Lung (tissue), 12 donors: ENCODE data around the gene TPD52L2. TPM values are rescaled to one million over a fixed set of nuclear protein-coding genes. Genes with fewer than 3 reads are reported as not detected.

Experiments
- ATAC-seq: fragments of 200-7000 bp; cut with Tn5 transposase; one replicate; pipeline ENCODE4 v1.9.1; 2020; ENCODE audit warnings: moderate number of reproducible peaks; ENCODE audit not compliant: insufficient read depth, low FRiP score
- DNase-seq, 3 donors: peaks; one replicate each; pipeline ENCODE4 v3.0.0-alpha.2; 2013 to 2017
- H3K27ac ChIP-seq, 2 donors: one replicate each; pipeline ENCODE4 v1.5.1; 2013; ENCODE audit warnings: mild to moderate bottlenecking in 2 of 2, moderate library complexity in 2 of 2, control low read depth in 1 of 2, inconsistent platforms in 1 of 2, low read depth in 1 of 2, low read length in 1 of 2
- H3K27me3 ChIP-seq, 3 donors: one replicate each; pipeline ENCODE4 v1.5.1; 2013; ENCODE audit warnings: low read length in 2 of 3; ENCODE audit not compliant: control insufficient read depth in 3 of 3, insufficient read depth in 3 of 3
- H3K36me3 ChIP-seq, 4 donors: one replicate each; pipeline ENCODE4 v1.5.1; 2013; ENCODE audit warnings: low read length in 4 of 4, mild to moderate bottlenecking in 1 of 4, moderate library complexity in 1 of 4; ENCODE audit not compliant: control insufficient read depth in 4 of 4, insufficient read depth in 4 of 4
- H3K4me1 ChIP-seq, 5 donors: one replicate each; pipeline ENCODE4 v1.5.1; 2013; ENCODE audit warnings: low read length in 5 of 5, mild to moderate bottlenecking in 2 of 5, moderate library complexity in 1 of 5; ENCODE audit not compliant: control insufficient read depth in 5 of 5, insufficient read depth in 5 of 5
- H3K4me3 ChIP-seq: one replicate; pipeline ENCODE4 v1.5.1; 2013; ENCODE audit warnings: mild to moderate bottlenecking, control low read depth, moderate library complexity
- H3K9ac ChIP-seq, 2 donors: one replicate each; pipeline ENCODE4 v1.5.1; 2013; ENCODE audit warnings: low read length in 2 of 2, control low read depth in 1 of 2; ENCODE audit not compliant: insufficient read depth in 1 of 2
- H3K9me3 ChIP-seq, 4 donors: one replicate each; pipeline ENCODE4 v1.5.1; 2013; ENCODE audit warnings: low read length in 3 of 4, mild to moderate bottlenecking in 1 of 4, moderate library complexity in 1 of 4; ENCODE audit not compliant: control insufficient read depth in 4 of 4, insufficient read depth in 3 of 4
- WGBS, 2 donors: extraction: QIAGEN DNeasy Blood & Tissue Kit; methylation state at CpG; one replicate each; pipeline ENCODE4 v1.1.7; 2013; 5-methylcytosine and 5-hydroxymethylcytosine counted together
- polyA plus RNA-seq, 2 donors: library from polyadenylated mRNA; stranded (reverse); fragments of 200-250 nt; gene quantifications; one replicate each; pipeline ENCODE4 v1.2.1, GENCODE V29; 2013
- total RNA-seq, 2 donors: library from RNA; depleted of rRNA in 1 of 2; stranded (reverse); fragments of >200 nt in 1 of 2; gene quantifications; one replicate each; pipeline ENCODE4 v1.2.1, GENCODE V29; 2014 to 2021
- TF ChIP-seq, protein P1 (sequence below): IDR thresholded peaks from 2 replicates; pipeline ENCODE4 v1.5.1; 2012; ENCODE audit warnings: mild to moderate bottlenecking; ENCODE audit errors: control extremely low read depth, extremely low read depth
- donor health status: control.
- donor health status: control.
- donor health status: Bipolar disorder and iron deficiency.
- donor health status: healthy.
- donor health status: DM: yes; HTN: yes; CAD: no.

The TPD52L2 gene
- total and polyA plus RNA-seq, 4 donors: 66.2 to 130 (median 79.3) TPM

DNA sequence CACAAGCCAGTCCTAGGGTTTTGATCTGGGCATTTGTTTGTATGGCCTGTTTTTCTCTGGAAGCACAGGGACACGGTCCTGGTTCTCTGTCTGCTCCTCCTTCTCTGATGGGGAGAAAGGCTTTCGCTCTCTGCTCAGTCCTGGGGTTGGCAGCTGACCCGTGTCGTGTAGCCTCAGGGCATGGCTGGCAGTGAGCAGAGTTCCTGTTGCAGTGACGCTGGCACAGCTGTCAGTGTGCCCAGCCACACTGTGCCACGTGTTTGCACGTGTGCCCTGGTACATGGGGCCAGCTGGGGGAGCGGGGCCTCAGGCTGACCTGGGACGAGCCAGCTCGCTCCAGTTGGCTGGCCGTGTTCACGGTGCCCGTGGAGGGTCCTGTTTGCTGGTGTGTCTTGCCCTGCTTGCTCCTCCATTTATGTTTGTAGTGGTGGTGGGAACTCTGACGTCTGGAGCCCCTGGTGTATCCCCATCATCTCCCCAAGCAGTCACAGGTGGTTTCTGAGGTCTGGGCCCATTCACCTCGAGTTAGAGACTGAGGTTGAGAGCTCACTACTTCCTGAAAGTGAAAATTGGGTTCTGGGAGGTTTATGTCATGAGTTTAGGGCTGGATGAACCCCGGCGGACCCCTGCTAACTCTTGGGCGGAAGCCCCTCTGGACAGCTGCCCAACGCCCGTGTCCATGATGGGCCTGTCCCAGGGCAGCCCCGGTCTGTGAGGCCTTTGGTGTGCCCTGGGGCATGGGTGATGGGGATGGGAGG, 19.6 kb downstream of the TPD52L2 start:
- 91 to 92% methylated on average over 21 of the region's 21 CpGs for WGBS, 2 donors
- no peaks in the 10 kb centered on the region for H3K9me3 ChIP-seq
- DNase-seq (no peak), ATAC-seq (no peak)
- no peaks in the 10 kb centered on the region for H3K4me1 ChIP-seq
- H3K4me3 ChIP-seq: no peak overlapping the region
- TF ChIP-seq, protein P1, sequence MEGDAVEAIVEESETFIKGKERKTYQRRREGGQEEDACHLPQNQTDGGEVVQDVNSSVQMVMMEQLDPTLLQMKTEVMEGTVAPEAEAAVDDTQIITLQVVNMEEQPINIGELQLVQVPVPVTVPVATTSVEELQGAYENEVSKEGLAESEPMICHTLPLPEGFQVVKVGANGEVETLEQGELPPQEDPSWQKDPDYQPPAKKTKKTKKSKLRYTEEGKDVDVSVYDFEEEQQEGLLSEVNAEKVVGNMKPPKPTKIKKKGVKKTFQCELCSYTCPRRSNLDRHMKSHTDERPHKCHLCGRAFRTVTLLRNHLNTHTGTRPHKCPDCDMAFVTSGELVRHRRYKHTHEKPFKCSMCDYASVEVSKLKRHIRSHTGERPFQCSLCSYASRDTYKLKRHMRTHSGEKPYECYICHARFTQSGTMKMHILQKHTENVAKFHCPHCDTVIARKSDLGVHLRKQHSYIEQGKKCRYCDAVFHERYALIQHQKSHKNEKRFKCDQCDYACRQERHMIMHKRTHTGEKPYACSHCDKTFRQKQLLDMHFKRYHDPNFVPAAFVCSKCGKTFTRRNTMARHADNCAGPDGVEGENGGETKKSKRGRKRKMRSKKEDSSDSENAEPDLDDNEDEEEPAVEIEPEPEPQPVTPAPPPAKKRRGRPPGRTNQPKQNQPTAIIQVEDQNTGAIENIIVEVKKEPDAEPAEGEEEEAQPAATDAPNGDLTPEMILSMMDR: no peak
- H3K9ac ChIP-seq: no peak overlapping the region
- H3K36me3 ChIP-seq: peaks cover 3 to 70% (median 8%) of the 10 kb centered on the region in 4 donors
- H3K27me3 ChIP-seq: no peaks in the 10 kb centered on the region
- no peak overlapping the region for H3K27ac ChIP-seq

DNA sequence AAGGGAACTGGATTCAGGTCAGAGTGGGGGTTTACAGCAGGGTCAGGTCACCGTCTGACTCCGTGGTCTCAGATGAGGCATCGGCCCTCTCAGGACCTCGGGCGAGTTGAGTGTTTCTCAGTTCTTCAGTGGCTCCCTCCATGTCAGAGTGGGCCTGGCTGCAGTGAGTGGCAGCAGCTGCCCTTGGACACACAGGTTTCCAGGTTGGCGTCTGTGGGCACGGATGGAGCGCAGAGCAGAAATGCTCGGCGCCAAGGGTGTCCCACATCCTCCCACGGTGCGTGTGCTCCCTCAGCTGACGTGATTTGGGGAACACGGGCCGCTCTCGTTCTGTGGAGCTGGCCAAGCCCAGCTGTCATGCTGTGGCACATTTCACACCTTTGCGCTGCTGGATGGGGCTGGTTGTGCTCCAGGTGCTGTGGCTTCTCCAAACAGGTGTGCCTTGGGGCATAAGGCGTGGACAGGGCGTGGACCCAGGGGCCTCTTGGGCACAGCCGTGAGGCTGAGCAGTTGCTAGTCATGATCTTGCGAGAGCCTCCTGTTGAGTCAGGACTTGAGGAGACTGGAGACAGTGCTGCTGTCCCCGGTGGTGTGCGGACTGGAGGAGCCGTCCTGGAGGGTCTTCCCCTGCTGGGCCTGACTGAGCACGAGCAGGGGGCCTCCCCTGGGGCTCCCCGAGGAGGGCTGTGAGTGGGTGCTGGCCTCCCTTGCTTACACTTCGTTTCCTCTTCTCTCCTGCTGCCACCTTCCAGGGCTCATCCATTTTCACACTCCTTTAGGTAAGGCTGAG, 20.4 kb downstream of the TPD52L2 start:
- ATAC-seq: no peak
- TF ChIP-seq, protein P1: no peak
- Histone ChIP-seq H3K4me1 (peaks cover 0 to 3% (median 0%) of the 10 kb centered on the region in 5 donors), H3K9ac (no peak overlapping the region), H3K9me3 (no peaks in the 10 kb centered on the region), H3K36me3 (peaks cover 6 to 74% (median 12%) of the 10 kb centered on the region in 4 donors), H3K4me3 (no peak overlapping the region), H3K27ac (no peak overlapping the region), H3K27me3 (no peaks in the 10 kb centered on the region)
- no peak for DNase-seq
- WGBS, 2 donors: 88 to 91% methylated on average over 26 to 27 of the region's 27 CpGs

DNA sequence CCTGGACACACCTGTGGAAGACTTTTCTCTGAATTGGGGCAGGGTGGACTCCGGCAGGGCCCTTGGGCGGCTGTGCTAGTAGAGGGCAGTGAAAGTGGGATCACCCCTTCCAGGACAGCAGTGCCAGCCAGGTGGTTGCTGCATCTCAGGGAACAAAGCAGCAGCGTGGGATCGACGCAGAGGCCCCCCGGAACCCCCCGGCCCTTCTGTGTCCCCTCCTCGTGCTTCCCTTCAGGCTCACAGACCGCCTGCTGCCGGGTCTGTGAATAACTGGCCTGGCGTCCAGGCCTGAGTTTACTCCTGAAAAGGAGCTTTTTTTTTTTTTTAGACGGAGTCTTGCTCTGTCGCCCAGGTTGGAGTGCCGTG, 21.0 kb downstream of the TPD52L2 start:
- Histone ChIP-seq H3K4me3 (no peak overlapping the region), H3K9me3 (no peaks in the 10 kb centered on the region), H3K36me3 (peaks cover 9 to 79% (median 13%) of the 10 kb centered on the region in 4 donors), H3K27ac (no peak overlapping the region), H3K27me3 (no peaks in the 10 kb centered on the region), H3K9ac (no peak overlapping the region), H3K4me1 (peaks cover 0 to 3% (median 0%) of the 10 kb centered on the region in 5 donors)
- ATAC-seq: no peak
- DNase-seq: no peak
- 97% methylated on average over 13 to 14 of the region's 14 CpGs for WGBS, 2 donors
- TF ChIP-seq, protein P1: no peak
